ENCODE data around the gene JMJD6. TPM values are rescaled to one million over a fixed set of nuclear protein-coding genes. Genes with fewer than 3 reads are reported as not detected.

JMJD6 gene
- total and polyA plus RNA-seq, 9 of the 15 experiments (the other 6 are each of a cell fraction or from before 2014, with no cell fraction given): 2.5 to 52.3 (median 36.3) TPM

DNA sequence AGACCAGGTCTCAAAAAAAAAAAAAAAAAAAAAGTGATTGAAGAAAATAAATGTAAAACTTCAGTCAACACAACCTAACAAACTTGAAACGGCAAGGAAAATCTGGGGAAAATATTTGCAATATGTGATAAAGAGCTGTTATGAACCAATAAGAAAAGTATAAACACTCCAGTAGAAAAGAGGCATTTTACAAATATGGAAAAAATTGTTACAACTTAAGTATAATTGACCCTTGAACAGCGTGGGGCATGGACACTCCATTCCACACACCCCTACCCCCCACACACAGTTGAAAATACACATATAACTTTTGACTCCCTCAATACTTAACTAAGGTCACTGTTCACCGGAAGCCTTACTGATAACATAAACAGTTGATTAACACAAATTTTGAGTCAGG lies 32.2 kb upstream of the JMJD6 start (continued):
- TF ChIP-seq SRF (CRISPR knock-in tag; IDR thresholded peaks at IDR 0.05): no peak
- TF ChIP-seq ZBTB8A (IDR thresholded peaks at IDR 0.05; ENCODE audit: partially characterized antibody): no peak
- TF ChIP-seq PML (IDR thresholded peaks at IDR 0.05; ENCODE audit: low read length): no peak
- no peak for TF ChIP-seq ZFP30 (CRISPR knock-in tag; IDR thresholded peaks at IDR 0.05; ENCODE audit: borderline replicate concordance)

DNA sequence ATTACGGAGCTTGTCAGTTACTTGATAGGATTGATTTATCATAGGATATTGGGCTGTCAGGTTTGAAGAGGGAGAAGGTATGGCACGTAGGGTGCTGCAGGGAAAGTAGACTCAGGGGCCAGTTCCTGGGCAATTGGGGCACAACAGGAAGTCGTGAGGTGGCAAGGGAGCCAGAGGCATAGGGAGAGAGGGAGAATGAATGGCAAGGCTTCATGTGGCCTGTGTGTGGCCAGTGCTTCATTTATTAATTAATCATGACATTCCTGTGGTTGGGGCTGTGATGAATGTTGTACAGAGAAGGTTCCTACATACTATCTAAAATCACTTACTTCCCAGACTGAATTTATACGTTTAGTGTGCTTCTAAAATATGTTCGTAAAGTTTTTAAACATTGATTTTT lies 30.9 kb upstream of the JMJD6 start:
- no peak for TF ChIP-seq ZNF184 (CRISPR knock-in tag; IDR thresholded peaks at IDR 0.05)
- no peak for TF ChIP-seq RBM17 (IDR thresholded peaks at IDR 0.05; ENCODE audit: borderline replicate concordance, low read depth, low read length)
- H3K79me2 ChIP-seq (ENCODE audit: control insufficient read depth, insufficient read depth, low read length): no peaks in the 10 kb centered on the region
- ATAC-seq (no peak), DNase-seq (ENCODE audit: extremely low read depth in 1 of 4, low spot score in 3 of 4) (no peak), FAIRE-seq (no peak)
- no peaks in the 10 kb centered on the region for H3K27me3 ChIP-seq (ENCODE audit: control insufficient read depth in 2 of 2, insufficient read depth in 2 of 2, low read length in 2 of 2)
- CTCF ChIA-PET (ENCODE audit: low intra/inter-chr PET ratio): no interaction called here
- H2AFZ ChIP-seq (ENCODE audit: low read depth, low read length): no peak overlapping the region
- POLR2A ChIA-PET: interaction anchor here (0.6 kb wide), 1 partner anchor 22 kb away, joined by 4 read pairs; no protein-coding TSS in a partner anchor
- H3K9me3 ChIP-seq (replicated peaks; ENCODE audit: control insufficient read depth, insufficient read depth, low read depth, low read length): no peaks in the 10 kb centered on the region
- intact Hi-C loops (cut with micrococcal nuclease) (no loop called here), in situ Hi-C loops (cut with MboI) (no loop called here)
- no peak overlapping the region for H3K27ac ChIP-seq (ENCODE audit: extremely low read depth, low read depth, low read length)
- 92% methylated on average over 5 of the region's 5 CpGs for WGBS (ENCODE audit: insufficient coverage, low coverage, missing lambda C conversion rate)
- H3K9me1 ChIP-seq (ENCODE audit: control insufficient read depth, insufficient read depth, low read length): no peaks in the 10 kb centered on the region
- no peaks in the 10 kb centered on the region for H3K4me1 ChIP-seq (replicated peaks in 1 of 2; ENCODE audit: control insufficient read depth in 2 of 2, insufficient read depth in 2 of 2, low read length in 2 of 2)
- no peak overlapping the region for H3K4me2 ChIP-seq (ENCODE audit: insufficient read depth, low read length)
- BruUV-seq (replicated peaks): no TSS peak
- no peak overlapping the region for H3K9ac ChIP-seq (ENCODE audit: insufficient read depth in 1 of 2, low read depth in 2 of 2, low read length in 2 of 2)
- no peaks in the 10 kb centered on the region for H4K20me1 ChIP-seq (replicated peaks; ENCODE audit: control insufficient read depth, insufficient read depth, low read length)
- H3K4me3 ChIP-seq: no peak overlapping the region
- H3K36me3 ChIP-seq (ENCODE audit: control insufficient read depth, insufficient read depth, low read length): peaks cover 25% of the 10 kb centered on the region; the same call in 2 of the 3 replicates
